VCaP (cell line): ENCODE results near the gene CHRNB4.
A peak's percentile ranks its signal among the peaks of the same experiment; 100 is the strongest.

Source experiments
- H3K27ac ChIP-seq: fragments of 450-650 bp; 2 replicates; pipeline ENCODE4 v1.5.1; 2017
- CTCF ChIP-seq: fragments of 450-650 bp; conservative IDR thresholded peaks from 2 replicates; pipeline ENCODE4 v1.5.1; 2017; ENCODE audit warnings: mild to moderate bottlenecking, moderate library complexity

The CHRNB4 gene

GRCh38 chr15:78651930-78652615 lies 11.1 kb upstream of the CHRNB4 start:
- TF ChIP-seq CTCF, result no peak
- no peak overlapping the region for H3K27ac ChIP-seq

- no peak for TF ChIP-seq CTCF
- no peak overlapping the region for H3K27ac ChIP-seq
These were observed 10.0 kb upstream of the CHRNB4 start for GRCh38 chr15:78651007-78651406.

GRCh38 chr15:78650022-78650421 lies 9.0 kb upstream of the CHRNB4 start:
- no peak overlapping the region for H3K27ac ChIP-seq
- no peak for TF ChIP-seq CTCF

GRCh38 chr15:78645009-78645408 lies 4.0 kb upstream of the CHRNB4 start:
- TF ChIP-seq CTCF, result no peak
- H3K27ac ChIP-seq, result no peak overlapping the region

- TF ChIP-seq CTCF, result no peak
- no peak overlapping the region for H3K27ac ChIP-seq
These were observed 1.3 kb upstream of the CHRNB4 start for GRCh38 chr15:78642331-78642730.

GRCh38 chr15:78641749-78642275 lies 802 bp upstream of the CHRNB4 start:
- no peak overlapping the region for H3K27ac ChIP-seq
- TF ChIP-seq CTCF, result no peak

- H3K27ac ChIP-seq, result peak overlapping the region; percentile 26; the same call in 1 of the 2 replicates
- TF ChIP-seq CTCF, result no peak; the same call in 1 of the 2 replicates
These were observed 396 bp downstream of the CHRNB4 start for GRCh38 chr15:78640527-78641101.
